Measurements from ENCODE around the gene POLA1. TPM values are rescaled to one million over a fixed set of nuclear protein-coding genes. Genes with fewer than 3 reads are reported as not detected.

Gene POLA1
- total RNA-seq, 2 donors from 2014 or later = 6.7 to 7.2 TPM

DNA sequence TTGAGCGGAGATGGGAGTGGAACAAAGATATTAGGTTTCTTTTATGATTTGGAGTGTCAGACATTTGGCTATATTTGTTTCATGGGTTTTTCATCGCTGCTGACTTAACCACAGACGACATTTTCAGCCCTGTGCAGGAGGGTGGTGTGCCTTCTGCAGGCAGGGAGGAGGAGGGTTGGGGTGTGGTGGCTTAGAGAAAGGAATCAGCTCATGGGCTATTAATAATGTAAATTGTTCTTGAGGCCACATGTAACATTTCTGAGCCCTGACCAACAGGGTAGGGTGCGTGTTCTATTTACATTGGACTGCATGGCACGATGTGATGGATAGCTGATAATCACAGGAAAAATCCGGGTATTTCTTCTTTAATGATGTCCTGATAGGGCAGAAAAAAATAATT, 67.6 kb downstream of the POLA1 start:
- Histone ChIP-seq H3K4me1 (no peaks in the 10 kb centered on the region), H3K27ac (no peak overlapping the region), H3K36me3 (no peaks in the 10 kb centered on the region), H3K9me3 (no peaks in the 10 kb centered on the region), H3K27me3 (no peaks in the 10 kb centered on the region), H3K4me3 (no peak overlapping the region)
- no peak for DNase-seq (ENCODE audit: low spot score)
- TF ChIP-seq, protein P1, sequence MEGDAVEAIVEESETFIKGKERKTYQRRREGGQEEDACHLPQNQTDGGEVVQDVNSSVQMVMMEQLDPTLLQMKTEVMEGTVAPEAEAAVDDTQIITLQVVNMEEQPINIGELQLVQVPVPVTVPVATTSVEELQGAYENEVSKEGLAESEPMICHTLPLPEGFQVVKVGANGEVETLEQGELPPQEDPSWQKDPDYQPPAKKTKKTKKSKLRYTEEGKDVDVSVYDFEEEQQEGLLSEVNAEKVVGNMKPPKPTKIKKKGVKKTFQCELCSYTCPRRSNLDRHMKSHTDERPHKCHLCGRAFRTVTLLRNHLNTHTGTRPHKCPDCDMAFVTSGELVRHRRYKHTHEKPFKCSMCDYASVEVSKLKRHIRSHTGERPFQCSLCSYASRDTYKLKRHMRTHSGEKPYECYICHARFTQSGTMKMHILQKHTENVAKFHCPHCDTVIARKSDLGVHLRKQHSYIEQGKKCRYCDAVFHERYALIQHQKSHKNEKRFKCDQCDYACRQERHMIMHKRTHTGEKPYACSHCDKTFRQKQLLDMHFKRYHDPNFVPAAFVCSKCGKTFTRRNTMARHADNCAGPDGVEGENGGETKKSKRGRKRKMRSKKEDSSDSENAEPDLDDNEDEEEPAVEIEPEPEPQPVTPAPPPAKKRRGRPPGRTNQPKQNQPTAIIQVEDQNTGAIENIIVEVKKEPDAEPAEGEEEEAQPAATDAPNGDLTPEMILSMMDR (IDR thresholded peaks at IDR 0.05) = no peak

DNA sequence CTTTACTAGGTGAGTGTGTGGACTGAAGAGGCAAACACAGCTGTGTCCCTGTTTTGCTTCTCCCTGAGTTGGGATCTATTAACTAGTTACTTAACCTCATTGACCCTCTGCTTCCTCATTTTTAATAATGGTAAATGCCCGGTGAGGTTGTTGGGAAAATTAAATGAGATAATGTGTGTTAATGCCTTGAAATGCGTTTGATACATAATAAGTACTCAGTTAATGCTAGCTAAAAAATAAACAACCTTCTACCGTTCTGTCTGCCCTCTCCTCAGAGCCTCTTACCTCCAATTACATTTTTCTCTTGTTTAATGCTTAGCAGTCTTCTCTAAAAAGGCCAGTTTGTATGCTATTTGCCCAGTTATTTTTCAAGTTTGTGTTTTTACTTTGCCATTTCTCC, 70.3 kb downstream of the POLA1 start:
- no peaks in the 10 kb centered on the region for H3K9me3 ChIP-seq
- no peaks in the 10 kb centered on the region for H3K4me1 ChIP-seq
- no peak overlapping the region for H3K27ac ChIP-seq
- no peaks in the 10 kb centered on the region for H3K36me3 ChIP-seq
- no peaks in the 10 kb centered on the region for H3K27me3 ChIP-seq
- TF ChIP-seq, protein P1 (IDR thresholded peaks at IDR 0.05) = no peak
- DNase-seq (ENCODE audit: low spot score) = no peak
- H3K4me3 ChIP-seq = no peak overlapping the region

DNA sequence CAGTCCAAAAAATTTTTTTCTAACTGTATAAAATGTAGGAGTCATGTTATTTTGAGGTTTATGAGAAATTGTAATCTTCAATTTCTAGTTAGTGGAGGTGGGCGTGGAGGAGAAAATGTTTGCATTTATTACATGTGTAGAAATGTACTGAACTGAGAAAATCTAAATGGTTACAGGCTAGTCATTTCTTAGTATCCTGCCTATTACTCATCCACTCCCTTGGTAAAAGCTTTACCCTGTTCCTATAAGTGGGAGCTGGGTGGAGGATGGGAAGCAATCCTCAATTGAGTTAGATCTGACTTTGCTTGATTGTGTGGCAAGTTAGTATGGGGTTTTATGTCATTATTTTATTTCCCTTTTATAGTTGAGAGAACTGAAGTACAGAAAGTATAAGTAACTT, 73.8 kb downstream of the POLA1 start:
- Histone ChIP-seq H3K36me3 (no peaks in the 10 kb centered on the region), H3K27me3 (no peaks in the 10 kb centered on the region), H3K4me1 (no peaks in the 10 kb centered on the region), H3K27ac (no peak overlapping the region), H3K9me3 (no peaks in the 10 kb centered on the region), H3K4me3 (no peak overlapping the region)
- DNase-seq (ENCODE audit: low spot score) = no peak
- TF ChIP-seq, protein P1 (IDR thresholded peaks at IDR 0.05) = no peak

DNA sequence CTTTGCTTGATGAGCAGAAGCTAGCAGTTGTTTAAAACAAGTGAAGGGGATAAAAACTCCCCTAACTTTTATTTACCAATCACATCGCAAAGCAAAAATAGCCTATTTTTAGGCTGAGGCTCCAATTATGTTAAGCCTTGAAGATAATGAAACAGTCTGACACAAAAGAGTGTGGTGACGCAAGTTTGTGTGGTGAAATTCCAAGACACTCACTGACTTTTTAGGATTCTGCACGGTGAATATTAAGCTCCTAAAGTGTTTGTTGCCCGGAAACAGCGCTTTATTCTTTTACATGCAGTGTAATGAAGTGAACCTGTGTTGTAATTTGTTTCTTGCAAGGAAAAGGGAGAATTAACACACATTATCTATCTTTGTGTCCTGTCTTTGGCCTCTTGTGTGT, 74.8 kb downstream of the POLA1 start:
- H3K9me3 ChIP-seq = no peaks in the 10 kb centered on the region
- TF ChIP-seq, protein P1 (IDR thresholded peaks at IDR 0.05) = no peak
- H3K27ac ChIP-seq = no peak overlapping the region
- no peak for DNase-seq (ENCODE audit: low spot score)
- H3K4me3 ChIP-seq = no peak overlapping the region
- H3K36me3 ChIP-seq = no peaks in the 10 kb centered on the region
- H3K4me1 ChIP-seq = no peaks in the 10 kb centered on the region
- no peaks in the 10 kb centered on the region for H3K27me3 ChIP-seq

DNA sequence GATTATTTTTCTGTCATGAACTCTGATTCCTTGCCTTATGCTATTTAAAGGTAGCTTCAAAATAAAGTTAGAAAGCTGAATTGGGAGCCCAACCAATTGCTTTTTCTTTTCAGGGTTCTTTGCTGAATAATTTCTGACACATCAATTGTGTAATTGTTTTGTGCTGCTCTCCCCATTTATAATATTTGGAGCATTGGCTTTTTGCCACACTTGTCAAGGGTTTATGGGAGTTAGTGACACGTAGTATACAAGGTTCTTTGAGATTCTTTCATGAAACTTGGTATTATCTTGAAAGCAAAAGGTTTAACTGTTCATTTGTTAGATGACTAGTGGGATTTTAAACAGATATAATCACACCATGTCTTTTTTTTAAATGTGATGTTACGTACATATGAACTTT, 80.9 kb downstream of the POLA1 start:
- H3K27me3 ChIP-seq = no peaks in the 10 kb centered on the region
- H3K4me1 ChIP-seq = no peaks in the 10 kb centered on the region
- DNase-seq (ENCODE audit: low spot score) = no peak
- no peak overlapping the region for H3K27ac ChIP-seq
- H3K36me3 ChIP-seq = no peaks in the 10 kb centered on the region
- H3K4me3 ChIP-seq = no peak overlapping the region
- H3K9me3 ChIP-seq = no peaks in the 10 kb centered on the region
- TF ChIP-seq, protein P1 (IDR thresholded peaks at IDR 0.05) = no peak

DNA sequence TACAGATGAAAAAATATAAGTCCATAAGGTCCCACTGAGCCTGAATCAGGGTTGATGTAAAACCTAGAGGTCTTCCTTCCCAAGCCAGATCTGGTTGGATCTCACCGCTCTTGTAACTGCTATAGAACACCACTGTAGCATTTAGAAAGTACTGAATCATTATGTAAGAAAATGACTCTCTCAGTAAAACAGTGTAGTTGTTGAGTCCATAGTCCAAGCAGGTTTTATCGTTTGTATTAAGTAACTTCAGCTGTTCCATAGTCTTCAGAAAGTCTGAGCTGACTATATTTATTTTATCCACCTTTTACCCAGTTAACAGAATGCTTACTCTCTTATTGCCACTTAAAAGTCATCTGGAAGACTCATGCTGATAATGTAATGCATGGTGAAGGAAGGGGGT, 82.2 kb downstream of the POLA1 start:
- no peak overlapping the region for H3K4me3 ChIP-seq
- no peaks in the 10 kb centered on the region for H3K36me3 ChIP-seq
- no peak for DNase-seq (ENCODE audit: low spot score)
- H3K27me3 ChIP-seq = no peaks in the 10 kb centered on the region
- H3K27ac ChIP-seq = no peak overlapping the region
- H3K4me1 ChIP-seq = no peaks in the 10 kb centered on the region
- TF ChIP-seq, protein P1 (IDR thresholded peaks at IDR 0.05) = no peak
- H3K9me3 ChIP-seq = no peaks in the 10 kb centered on the region
